Measurements from ENCODE around the gene DENND1B. TPM values are rescaled to one million over a fixed set of nuclear protein-coding genes. Genes with fewer than 3 reads are reported as not detected.
A peak's percentile ranks its signal among the peaks of the same experiment; 100 is the strongest.

The DENND1B gene
- total and polyA plus RNA-seq, 2 donors (not counting 1 experiment from before 2014, with no cell fraction given), result 5.5 to 8.4 TPM

DNA sequence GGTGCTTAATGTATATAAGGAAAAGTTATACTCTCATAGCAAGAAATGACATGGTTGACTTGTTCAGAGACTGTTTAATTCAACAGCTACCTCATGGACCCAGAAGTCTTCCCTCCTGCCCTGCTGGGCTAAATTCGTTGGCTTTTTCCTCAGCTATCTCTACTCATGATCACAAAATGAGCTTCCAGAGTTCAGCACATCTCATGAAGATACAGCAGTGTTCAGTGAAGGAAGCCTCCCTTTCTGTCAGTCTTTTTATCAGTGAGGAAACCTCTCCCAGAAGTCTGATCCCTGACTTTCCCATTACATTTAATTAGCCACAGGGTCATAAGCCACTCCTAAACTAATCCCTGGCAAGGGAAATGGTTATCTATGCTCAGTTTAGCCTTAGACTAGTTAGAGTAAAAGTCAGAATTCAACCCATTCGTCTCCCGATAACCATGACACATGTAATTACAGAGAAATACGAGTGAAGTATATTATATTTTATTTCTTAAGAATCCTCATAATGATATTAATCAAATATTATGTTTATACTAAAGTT lies 97.5 kb downstream of the DENND1B start:
- no peak for TF ChIP-seq EZH2 (IDR thresholded peaks at IDR 0.05; ENCODE audit: low read length, missing control alignments)
- TF ChIP-seq, protein P1, sequence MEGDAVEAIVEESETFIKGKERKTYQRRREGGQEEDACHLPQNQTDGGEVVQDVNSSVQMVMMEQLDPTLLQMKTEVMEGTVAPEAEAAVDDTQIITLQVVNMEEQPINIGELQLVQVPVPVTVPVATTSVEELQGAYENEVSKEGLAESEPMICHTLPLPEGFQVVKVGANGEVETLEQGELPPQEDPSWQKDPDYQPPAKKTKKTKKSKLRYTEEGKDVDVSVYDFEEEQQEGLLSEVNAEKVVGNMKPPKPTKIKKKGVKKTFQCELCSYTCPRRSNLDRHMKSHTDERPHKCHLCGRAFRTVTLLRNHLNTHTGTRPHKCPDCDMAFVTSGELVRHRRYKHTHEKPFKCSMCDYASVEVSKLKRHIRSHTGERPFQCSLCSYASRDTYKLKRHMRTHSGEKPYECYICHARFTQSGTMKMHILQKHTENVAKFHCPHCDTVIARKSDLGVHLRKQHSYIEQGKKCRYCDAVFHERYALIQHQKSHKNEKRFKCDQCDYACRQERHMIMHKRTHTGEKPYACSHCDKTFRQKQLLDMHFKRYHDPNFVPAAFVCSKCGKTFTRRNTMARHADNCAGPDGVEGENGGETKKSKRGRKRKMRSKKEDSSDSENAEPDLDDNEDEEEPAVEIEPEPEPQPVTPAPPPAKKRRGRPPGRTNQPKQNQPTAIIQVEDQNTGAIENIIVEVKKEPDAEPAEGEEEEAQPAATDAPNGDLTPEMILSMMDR (conservative IDR thresholded peaks at IDR 0.05 in 1 of 2, IDR thresholded peaks at IDR 0.05 in 1 of 2; ENCODE audit: low read depth in 1 of 2, low read length in 2 of 2), result no peak
- no peak overlapping the region for H3K4me3 ChIP-seq (replicated peaks in 1 of 4; ENCODE audit: control extremely low read depth in 1 of 4, insufficient read depth in 1 of 4, low read depth in 3 of 4, low read length in 4 of 4)
- no peak for DNase-seq (ENCODE audit: low read depth in 2 of 2)

DNA sequence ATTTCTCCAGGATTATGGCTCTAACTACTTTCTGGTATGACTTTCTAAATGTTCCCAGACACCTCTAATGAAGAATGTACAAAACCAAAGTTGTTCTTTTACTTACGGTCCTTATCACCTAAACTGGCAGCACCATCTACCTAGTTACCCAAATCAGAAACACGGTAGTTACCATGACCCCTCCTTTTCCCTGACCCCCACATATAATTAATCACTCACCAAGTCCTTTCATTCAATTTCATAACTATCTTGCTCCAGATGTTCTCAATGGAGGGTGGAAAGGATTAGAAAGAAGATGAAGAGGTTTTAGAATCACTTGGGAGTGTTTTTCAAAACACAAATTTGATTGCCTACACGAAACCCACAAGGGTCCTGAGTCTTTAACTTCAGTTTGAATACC lies 98.0 kb downstream of the DENND1B start:
- Histone ChIP-seq H2AFZ (ENCODE audit: low read length) (no peak overlapping the region), H3K9me3 (ENCODE audit: control insufficient read depth, insufficient read depth, low read depth, low read length) (no peaks in the 10 kb centered on the region), H3K36me3 (ENCODE audit: control insufficient read depth, insufficient read depth, low read length) (no peaks in the 10 kb centered on the region), H3K4me1 (ENCODE audit: control insufficient read depth, extremely low read depth, insufficient read depth, low read length) (no peaks in the 10 kb centered on the region), H3K4me3 (replicated peaks in 1 of 4; ENCODE audit: control extremely low read depth in 1 of 4, insufficient read depth in 1 of 4, low read depth in 3 of 4, low read length in 4 of 4) (no peak overlapping the region), H3K27me3 (ENCODE audit: control insufficient read depth, insufficient read depth, low read length) (no peaks in the 10 kb centered on the region), H3K27ac (ENCODE audit: insufficient read depth, low read length) (no peak overlapping the region), H3K4me2 (ENCODE audit: extremely low read depth, insufficient read depth, low read length) (no peak overlapping the region), H3K79me2 (ENCODE audit: control insufficient read depth, insufficient read depth, low read length) (no peaks in the 10 kb centered on the region), H4K20me1 (ENCODE audit: control insufficient read depth, extremely low read depth, insufficient read depth, low read length) (no peaks in the 10 kb centered on the region), H3K9ac (ENCODE audit: insufficient read depth, low read length) (no peak overlapping the region)
- DNase-seq (ENCODE audit: low read depth in 2 of 2), result no peak
- TF ChIP-seq EZH2 (IDR thresholded peaks at IDR 0.05; ENCODE audit: low read length, missing control alignments), result no peak
- TF ChIP-seq, protein P1 (conservative IDR thresholded peaks at IDR 0.05 in 1 of 2, IDR thresholded peaks at IDR 0.05 in 1 of 2; ENCODE audit: low read depth in 1 of 2, low read length in 2 of 2), result no peak

More for the DNA sequence above, 97.5 kb downstream of the DENND1B start:
- no peaks in the 10 kb centered on the region for H3K4me1 ChIP-seq (ENCODE audit: control insufficient read depth, extremely low read depth, insufficient read depth, low read length)
- no peaks in the 10 kb centered on the region for H3K36me3 ChIP-seq (ENCODE audit: control insufficient read depth, insufficient read depth, low read length)
- H2AFZ ChIP-seq (ENCODE audit: low read length), result no peak overlapping the region
- no peaks in the 10 kb centered on the region for H4K20me1 ChIP-seq (ENCODE audit: control insufficient read depth, extremely low read depth, insufficient read depth, low read length)
- no peaks in the 10 kb centered on the region for H3K79me2 ChIP-seq (ENCODE audit: control insufficient read depth, insufficient read depth, low read length)
- H3K9ac ChIP-seq (ENCODE audit: insufficient read depth, low read length), result no peak overlapping the region
- H3K9me3 ChIP-seq (ENCODE audit: control insufficient read depth, insufficient read depth, low read depth, low read length), result no peaks in the 10 kb centered on the region
- H3K4me2 ChIP-seq (ENCODE audit: extremely low read depth, insufficient read depth, low read length), result no peak overlapping the region
- H3K27ac ChIP-seq (ENCODE audit: insufficient read depth, low read length), result no peak overlapping the region
- H3K27me3 ChIP-seq (ENCODE audit: control insufficient read depth, insufficient read depth, low read length), result no peaks in the 10 kb centered on the region

- Histone ChIP-seq H3K36me3 (ENCODE audit: control insufficient read depth, insufficient read depth, low read length) (no peaks in the 10 kb centered on the region), H3K4me1 (ENCODE audit: control insufficient read depth, extremely low read depth, insufficient read depth, low read length) (no peaks in the 10 kb centered on the region), H3K9ac (ENCODE audit: insufficient read depth, low read length) (no peak overlapping the region), H3K4me2 (ENCODE audit: extremely low read depth, insufficient read depth, low read length) (peak overlapping the region; percentile 61), H2AFZ (ENCODE audit: low read length) (peak overlapping the region; percentile 36), H3K27ac (ENCODE audit: insufficient read depth, low read length) (no peak overlapping the region), H3K9me3 (ENCODE audit: control insufficient read depth, insufficient read depth, low read depth, low read length) (no peaks in the 10 kb centered on the region), H3K27me3 (ENCODE audit: control insufficient read depth, insufficient read depth, low read length) (no peaks in the 10 kb centered on the region), H3K4me3 (replicated peaks in 1 of 4; ENCODE audit: control extremely low read depth in 1 of 4, insufficient read depth in 1 of 4, low read depth in 3 of 4, low read length in 4 of 4) (peak overlapping the region; percentile 23 to 58 (median 40)), H3K79me2 (ENCODE audit: control insufficient read depth, insufficient read depth, low read length) (no peaks in the 10 kb centered on the region), H4K20me1 (ENCODE audit: control insufficient read depth, extremely low read depth, insufficient read depth, low read length) (no peaks in the 10 kb centered on the region)
- TF ChIP-seq, protein P1 (conservative IDR thresholded peaks at IDR 0.05 in 1 of 2, IDR thresholded peaks at IDR 0.05 in 1 of 2; ENCODE audit: low read depth in 1 of 2, low read length in 2 of 2), result no peak
- no peak for TF ChIP-seq EZH2 (IDR thresholded peaks at IDR 0.05; ENCODE audit: low read length, missing control alignments)
- peak; percentile 12 to 51 for DNase-seq (ENCODE audit: low read depth in 2 of 2)
Measured at GRCh38 chr1:197675583-197676208, 99.6 kb downstream of the DENND1B start.

Measured in fibroblast of lung (primary cell).